ENCODE results near the gene NCKAP1. TPM values are rescaled to one million over a fixed set of nuclear protein-coding genes. Genes with fewer than 3 reads are reported as not detected.
"Not testable (repeated sequence)": the region's sequence is repeated elsewhere in the genome, so short reads cannot be mapped to it uniquely, and the experiment has no call there.

Gene NCKAP1, protein sequence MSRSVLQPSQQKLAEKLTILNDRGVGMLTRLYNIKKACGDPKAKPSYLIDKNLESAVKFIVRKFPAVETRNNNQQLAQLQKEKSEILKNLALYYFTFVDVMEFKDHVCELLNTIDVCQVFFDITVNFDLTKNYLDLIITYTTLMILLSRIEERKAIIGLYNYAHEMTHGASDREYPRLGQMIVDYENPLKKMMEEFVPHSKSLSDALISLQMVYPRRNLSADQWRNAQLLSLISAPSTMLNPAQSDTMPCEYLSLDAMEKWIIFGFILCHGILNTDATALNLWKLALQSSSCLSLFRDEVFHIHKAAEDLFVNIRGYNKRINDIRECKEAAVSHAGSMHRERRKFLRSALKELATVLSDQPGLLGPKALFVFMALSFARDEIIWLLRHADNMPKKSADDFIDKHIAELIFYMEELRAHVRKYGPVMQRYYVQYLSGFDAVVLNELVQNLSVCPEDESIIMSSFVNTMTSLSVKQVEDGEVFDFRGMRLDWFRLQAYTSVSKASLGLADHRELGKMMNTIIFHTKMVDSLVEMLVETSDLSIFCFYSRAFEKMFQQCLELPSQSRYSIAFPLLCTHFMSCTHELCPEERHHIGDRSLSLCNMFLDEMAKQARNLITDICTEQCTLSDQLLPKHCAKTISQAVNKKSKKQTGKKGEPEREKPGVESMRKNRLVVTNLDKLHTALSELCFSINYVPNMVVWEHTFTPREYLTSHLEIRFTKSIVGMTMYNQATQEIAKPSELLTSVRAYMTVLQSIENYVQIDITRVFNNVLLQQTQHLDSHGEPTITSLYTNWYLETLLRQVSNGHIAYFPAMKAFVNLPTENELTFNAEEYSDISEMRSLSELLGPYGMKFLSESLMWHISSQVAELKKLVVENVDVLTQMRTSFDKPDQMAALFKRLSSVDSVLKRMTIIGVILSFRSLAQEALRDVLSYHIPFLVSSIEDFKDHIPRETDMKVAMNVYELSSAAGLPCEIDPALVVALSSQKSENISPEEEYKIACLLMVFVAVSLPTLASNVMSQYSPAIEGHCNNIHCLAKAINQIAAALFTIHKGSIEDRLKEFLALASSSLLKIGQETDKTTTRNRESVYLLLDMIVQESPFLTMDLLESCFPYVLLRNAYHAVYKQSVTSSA
- total RNA-seq (2014; rRNA removed; shearing (Covaris generic)): 63.8 and 79.4 TPM in 2 replicates
- 98.4 and 152 TPM in 2 replicates for polyA plus RNA-seq (2015; cell fraction: cytosol; rRNA removed)
- polyA plus RNA-seq (2015; cell fraction: nucleus; rRNA removed): 152 and 212 TPM in 2 replicates

DNA sequence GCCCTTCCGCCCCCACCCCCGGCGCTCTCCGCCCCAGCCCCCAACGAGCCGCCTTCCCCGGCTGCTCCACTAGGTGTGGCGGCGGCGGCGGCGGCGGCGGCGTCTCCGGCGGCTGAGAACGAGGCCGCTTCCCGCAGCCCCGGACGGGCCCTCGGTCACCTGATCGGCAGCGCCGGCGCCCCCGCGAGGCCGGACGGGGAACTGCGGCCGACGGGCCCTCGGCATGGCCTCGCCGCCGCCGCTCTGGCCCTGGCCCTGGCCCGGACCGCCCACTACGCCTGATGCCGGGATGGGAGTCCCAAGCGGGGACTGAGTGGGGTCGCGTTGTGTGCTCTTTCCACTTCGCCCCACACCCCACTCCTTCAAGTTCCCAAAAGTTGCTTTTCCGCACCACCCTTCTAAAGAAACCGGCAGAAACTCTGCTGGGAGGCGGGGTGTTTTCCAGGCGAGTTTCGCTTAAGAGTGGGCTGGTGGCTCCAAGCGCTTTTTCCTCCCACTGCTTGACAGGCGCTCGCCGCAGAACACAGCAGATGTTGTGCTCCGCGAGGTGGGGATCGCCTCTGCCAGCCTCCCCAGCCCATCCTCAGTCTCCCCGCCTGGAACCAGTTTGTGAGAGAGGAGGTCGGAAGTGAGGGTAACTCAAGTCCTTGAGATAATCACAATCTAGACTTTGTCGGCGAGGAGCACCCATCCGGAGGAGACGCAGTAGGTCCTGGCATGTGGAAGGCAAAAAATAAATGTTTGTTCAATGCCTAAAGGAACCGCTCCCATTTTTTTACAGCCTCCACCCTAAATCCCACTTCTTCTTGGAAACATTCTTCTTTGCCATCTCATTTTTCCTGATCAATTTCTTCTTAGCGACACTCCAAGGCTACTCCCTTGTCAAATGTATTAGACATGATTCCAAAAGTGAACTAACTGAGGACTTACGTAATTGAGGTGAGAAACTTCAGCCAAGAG lies at the start of gene NCKAP1:
TSS of gene NCKAP1 (minus strand) at position 117 of the 960 bp plus-strand sequence. CDS start 358 bp downstream, outside the sequence.
- DNase-seq (ENCODE audit: low read depth): peak; percentile 85

DNA sequence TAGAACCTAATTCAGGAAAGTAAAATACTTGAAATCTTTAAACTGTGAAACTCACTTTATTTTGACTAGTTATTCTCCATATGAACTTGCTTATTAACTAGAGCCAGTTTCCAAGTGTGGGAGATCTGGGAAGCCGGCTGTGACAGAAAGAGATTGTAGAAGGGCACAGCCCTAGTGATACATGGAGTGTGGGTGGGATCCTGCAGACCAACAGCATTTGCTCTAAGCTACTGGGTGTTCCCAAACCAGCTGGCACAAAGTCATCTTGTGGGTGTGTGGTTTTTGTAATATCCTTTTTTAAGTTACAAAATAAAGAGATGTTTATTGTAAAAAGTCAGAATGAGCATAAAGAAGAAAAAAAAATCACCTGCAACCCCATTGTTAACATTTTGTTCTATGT lies 43.7 kb upstream of the NCKAP1 start:
- no peak for DNase-seq (ENCODE audit: low read depth)

DNA sequence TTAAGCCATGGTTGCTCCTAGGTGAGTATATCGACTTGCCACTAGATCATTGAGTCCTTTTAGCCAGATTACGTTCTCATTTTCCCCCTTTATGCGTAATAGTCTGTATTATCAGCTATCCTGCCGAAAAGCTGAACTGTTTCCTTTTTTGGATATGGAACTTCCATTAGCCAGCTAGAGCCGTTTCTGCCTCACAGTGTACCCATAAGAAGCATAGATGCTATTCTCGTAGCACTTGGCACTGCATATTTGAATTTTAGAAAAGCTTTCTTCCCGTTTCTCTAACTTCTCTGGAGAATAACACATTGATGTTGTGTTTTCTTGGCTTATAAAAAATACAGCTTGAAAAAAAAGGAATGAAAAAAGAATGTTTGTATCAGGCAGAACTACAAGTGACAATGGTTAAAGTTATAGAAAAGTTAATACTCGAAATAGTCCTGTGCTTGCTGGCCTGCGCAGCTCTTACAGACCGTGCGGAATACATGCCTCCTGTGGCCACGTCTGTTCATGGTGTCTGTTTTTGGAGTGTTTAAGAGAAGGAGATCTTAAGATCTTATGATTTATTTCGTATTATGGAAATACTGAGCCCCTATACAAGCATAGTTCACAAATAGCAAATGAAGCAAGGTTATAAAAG lies 41.0 kb upstream of the NCKAP1 start:
- no peak for DNase-seq (ENCODE audit: low read depth)

DNA sequence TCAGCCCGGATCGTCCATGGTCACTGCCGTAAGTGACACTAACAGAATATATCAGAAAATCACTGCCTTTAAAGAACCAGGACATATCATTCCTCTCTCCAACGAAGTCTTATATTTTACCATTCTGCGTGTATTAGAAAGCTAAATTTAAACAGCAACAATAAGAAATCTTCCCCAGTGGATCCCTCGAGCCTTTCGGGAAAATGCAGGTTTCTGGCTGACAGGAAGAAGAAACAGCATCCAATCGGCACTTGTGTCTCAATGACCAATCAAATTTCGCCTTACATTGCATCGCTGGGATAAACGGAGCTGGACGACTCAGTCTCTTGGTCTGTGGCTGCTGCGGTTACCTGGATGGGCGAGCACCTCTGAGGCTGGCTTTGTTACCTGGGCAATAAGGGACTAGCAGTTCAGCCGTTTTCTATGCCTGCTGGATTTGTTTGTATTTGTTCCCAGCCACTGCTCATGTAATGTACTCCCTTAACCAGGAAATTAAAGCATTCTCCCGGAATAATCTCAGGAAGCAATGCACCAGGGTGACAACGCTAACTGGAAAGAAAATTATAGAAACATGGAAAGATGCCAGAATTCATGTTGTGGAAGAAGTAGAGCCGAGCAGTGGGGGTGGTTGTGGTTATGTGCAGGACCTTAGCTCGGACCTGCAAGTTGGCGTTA lies 40.3 kb upstream of the NCKAP1 start, which contains the start of gene DUSP19:
TSS of gene DUSP19 (plus strand) at position 284 of the 675 bp plus-strand sequence. CDS start at position 471, 187 bp downstream.
- DNase-seq (ENCODE audit: low read depth): peak; percentile 95

DNA sequence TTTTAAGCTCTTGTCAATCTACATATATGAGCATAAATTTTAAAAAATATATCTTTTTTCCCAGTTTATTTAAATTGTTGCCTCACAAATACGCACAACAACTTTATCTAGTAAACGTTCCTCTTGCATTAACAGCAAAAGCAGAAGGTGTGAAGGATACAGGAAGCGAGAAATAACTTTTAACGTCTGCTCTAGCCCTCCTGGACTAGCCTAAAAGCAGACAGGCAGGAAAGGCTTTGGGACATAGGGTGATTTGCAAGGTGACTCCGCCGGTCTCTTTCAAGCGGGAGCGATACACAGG lies 39.9 kb upstream of the NCKAP1 start:
- DNase-seq (ENCODE audit: low read depth): no peak

DNA sequence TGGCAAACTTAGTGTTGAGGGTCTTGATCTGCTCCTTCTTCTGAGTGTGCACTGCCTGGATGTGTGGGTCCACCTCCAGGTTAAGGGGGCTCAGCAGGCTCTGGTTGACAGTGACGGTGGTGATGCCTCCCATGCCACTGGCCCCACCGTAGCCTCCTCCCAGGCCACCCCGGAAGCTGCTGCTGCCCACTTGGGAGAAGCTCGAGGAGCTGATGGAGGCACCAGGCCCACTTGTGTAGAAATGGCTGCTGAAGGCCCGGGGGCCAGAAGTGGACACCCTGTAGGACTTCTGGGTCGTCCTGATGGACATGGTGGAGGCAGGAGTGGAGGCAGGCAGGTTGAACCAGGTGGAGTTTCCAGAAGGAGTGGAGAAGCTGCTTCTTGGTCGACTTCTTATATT lies 33.9 kb upstream of the NCKAP1 start:
- no peak for DNase-seq (ENCODE audit: low read depth)

DNA sequence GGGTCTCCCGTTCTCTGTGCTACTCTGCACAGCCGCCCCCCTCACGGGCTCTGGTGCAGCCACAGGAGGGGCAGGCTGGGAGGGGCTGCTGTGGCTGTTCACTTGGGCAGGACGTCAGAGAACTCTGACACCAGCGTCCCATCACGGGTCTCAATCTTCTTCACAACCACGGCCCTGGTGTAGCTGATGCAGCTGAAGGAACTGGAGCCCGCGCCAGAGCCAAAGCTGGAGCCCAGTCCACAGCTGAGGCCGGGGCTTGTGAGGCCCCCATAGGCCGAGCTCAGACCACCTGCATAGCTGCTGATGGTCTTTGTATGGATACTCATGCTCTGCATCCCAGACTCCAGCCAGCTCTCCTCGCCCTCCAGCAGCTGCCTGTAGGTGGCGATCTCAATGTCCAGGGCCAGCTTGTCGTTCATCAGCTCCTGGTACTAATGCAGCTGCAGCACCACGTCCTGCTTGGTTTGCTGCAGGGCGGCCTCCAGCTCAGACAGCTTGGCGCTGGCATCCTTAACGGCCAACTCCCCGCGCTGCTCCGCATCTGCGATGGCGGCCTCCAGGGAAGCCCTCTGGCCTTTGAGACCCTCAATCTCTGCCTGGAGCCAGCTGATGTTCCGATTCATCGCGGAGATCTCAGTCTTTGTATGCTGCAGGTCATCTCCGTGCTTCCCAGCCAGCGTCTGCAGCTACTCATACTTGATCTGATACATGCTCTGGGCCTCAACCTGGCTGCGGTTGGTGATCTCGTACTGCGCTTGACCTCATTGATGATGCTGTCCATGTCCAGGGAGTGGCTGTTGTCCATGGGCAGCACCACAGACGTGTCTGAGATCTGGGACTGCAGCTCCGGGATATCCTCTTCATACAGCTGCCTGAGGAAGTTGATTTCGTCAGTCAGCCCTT lies 32.9 kb upstream of the NCKAP1 start:
- peak; percentile 27 for DNase-seq (ENCODE audit: low read depth)

DNA sequence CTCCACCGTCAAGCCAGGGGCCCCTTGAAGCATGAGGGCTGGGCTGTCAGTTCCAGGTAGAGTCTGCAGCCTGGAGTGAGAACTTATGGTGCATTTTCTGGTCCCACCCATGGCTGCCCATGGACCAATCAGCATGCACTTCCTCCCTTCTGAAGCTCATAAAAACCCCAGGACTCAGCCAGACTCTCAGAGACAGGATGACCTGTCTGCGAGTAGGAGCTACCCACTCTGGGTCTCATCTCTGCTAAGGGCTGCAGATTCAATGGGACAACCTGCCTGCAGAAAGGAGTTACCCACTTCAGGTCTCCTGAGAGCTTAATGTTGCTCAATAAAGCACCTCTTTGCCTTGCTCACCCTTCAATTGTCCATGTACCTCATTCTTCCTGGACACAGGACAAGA lies 30.9 kb upstream of the NCKAP1 start:
- DNase-seq (ENCODE audit: low read depth): no peak

DNA sequence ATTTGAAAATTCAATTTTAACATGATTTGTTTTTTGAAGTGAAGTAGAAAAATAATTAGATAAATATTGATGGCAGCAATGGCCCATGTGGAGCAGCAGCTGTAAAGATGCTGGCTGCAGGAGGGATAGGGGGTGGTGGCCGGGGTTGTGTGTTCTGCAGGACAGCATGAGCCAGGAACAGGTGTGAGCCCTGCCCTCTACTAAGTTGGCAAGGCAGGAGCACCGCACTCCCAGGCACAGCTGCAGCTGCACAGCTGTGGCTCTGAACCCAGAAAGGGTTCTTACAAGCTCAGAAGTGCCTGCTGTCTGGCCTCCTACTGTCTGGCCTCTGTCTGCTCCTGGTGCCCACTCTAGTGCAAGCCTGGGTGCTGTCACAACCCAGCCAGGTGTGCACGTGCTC lies 30.3 kb upstream of the NCKAP1 start:
- no peak for DNase-seq (ENCODE audit: low read depth)

DNA sequence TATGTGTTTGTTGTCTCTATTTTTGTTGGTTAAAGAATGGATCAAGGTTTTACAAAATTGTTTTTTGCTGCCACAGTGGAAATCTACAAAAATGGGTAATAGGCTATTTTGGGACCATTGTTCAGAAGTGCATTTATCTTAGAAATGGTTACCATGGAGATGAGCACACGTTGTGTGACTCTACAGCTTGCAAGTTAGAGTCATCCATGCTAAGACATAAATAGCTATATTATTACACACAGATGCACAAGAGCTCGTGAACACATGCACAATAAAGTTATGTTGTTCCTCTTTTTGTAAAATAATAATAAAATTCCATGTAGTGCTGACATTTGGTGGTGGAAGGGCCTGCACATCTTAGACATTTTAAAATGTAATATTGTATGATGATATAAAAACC lies 24.8 kb upstream of the NCKAP1 start:
- DNase-seq (ENCODE audit: low read depth): peak; percentile 46

DNA sequence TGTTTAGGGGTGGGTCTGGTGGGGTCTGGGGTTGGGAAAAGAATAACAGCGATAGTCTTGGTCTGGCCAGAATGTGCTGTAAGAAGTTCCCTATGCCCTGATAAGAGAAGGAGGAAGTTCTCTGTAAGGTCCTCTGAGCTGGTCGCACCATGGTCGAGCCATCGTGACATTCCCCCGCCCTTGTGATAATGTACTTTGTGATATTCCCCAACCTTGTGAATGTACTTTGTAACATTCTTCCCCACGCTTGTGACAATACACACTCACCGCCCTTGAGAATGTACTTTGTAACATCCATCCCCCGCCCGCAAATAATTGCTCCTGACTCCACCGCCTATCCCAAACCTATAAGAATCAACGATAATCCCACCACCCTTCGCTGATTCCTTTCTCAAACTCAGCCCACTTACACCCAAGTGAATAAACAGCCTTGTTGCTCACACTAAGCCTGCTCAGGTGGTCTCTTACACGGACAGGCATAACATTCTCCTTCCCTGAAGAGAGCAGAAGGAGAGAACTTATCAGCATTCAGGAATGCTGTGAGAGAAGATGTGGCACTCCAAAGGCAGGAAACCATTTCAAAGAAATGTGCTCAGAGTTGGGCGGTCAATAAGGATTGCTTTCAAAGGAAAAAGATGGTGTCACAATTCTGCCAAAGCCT lies 22.4 kb upstream of the NCKAP1 start:
- DNase-seq (ENCODE audit: low read depth): no peak

DNA sequence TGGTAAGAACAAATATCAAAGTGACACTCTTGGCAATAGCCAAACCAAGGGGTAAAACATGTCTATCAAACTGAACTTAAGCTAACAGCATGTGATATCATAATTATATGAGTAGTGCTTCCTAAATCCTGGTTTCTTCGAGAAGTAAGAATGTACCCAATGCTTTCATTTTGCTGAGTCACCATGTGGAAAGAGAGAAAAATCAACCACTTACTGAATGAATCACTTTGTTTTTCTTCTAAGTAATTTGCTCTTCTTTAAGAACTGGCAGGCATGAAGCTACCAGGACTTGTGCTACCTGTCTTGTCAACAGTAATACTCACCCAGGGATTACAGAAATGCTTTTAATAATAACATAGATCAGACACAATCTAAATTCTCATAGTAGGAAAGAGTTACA lies 21.3 kb upstream of the NCKAP1 start:
- DNase-seq (ENCODE audit: low read depth): peak; percentile 88

DNA sequence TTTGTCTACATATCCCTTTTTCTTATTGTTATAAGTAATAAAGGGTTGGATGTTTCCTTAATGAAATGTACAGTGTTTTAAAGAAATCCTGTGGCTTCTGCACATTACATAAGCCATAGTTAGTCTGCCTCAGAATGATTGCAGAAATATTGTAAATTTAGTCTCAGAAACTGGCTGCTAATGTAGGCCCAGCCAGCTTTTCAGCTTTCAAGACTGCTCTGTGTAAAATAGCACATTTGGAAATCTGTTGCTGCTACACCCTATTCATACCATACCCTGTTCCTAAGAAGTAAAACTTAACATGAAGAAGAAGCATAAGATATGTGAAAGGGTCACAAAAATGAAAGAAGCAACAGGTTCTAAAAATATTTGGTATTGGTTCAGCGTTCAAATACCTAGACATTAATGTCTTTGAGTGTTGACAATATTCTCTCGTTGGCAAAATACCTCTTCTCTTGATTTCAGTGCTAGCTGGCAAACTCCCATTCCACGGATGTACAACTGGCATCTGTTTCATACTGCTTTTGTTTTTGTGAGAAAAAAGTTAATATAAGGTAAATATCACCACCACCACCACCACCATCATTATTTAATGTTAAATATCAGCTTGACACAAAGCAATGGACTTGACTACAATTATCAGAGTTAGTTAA lies 19.2 kb upstream of the NCKAP1 start:
- no peak for DNase-seq (ENCODE audit: low read depth)

DNA sequence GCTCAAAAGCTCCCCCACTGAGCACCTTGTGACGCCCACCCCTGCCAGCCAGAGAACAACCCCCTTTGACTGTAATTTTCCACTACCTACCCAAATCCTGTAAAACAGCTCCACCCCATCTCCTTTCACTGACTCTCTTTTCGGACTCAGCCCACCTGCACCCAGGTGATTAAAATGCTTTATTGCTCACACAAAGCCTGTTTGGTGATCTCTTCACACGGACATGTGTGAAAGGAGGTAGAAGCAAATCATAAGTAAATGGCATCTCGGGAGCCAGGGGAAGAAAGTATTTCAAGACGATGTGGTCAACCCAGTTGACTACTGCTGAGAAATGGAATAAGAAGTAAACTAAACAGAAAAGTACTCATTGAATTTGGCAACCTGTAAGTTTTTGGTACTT lies 11.2 kb upstream of the NCKAP1 start:
- no peak for DNase-seq (ENCODE audit: low read depth)

DNA sequence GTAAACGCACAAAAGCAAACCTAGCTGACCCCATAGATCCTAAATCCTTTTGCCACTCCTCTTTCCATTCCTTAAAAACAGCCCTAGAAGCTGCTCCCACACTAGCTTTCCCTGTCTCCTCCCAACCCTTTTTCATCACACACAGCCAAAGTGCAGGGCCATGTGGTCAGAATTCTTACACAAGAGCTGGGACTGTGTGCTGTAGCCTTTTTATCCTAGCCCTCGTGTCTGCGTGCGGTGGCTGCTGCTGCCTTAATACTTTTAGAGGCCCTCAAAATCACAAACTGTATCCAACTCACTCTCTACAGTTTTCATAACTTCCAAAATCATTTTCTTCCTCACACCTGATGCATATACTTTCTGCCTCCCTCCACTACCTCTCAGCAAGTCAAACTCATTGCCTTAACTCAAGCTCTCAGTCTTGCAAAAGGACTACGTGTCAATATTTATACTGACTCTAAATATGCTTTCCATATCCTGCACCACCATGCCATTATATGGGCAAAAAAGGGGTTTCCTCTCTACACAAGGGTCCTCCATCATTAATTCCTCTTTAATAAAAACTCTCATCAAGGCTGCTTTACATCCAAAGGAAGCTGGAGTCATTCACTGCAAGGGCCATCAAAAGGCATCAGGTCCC lies 9.3 kb upstream of the NCKAP1 start:
- DNase-seq (ENCODE audit: low read depth): not testable (repeated sequence)

DNA sequence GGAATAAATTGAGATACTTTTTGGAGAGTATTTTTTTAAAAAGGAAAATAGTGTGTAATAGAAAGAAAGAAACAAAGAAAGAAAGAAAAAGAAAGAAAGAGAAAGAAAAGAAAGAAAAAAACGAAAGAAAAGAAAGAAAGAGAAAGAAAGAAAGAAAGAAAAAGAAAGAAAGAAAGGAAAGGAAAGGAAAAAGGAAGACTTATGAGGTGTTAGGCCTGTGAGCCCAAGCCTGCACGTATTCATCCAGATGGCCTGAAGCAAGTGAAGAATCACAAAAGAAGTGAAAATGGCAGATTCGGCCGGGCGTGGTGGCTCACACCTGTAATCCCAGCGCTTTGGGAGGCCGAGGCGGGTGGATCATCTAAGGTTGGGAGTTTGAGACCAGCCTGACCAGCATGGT lies 5.3 kb upstream of the NCKAP1 start:
- DNase-seq (ENCODE audit: low read depth): not testable (repeated sequence)

DNA sequence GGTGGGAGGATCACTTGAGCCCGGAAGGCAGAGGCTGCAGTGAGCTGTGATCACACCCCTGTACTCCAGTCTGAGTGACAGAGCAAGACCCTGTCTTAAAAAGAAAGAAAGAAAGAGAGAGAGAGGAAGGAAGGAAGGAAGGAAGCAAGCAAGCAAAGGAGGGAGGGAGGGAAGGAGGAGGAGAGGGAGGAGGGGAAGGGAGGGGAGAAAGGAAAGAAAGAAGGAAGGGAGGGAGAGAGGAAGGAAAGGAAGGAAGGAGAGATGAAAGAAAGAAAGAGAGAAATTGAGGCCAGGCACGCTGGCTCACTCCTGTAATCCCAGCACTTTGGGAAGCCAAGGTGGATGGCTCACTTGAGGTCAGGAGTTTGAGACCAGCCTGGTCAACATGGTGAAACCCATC lies 2.3 kb upstream of the NCKAP1 start:
- DNase-seq (ENCODE audit: low read depth): no peak

All from HT1080 (cell line).